H1 (cell line): ENCODE data around the gene GNA12. TPM values are rescaled to one million over a fixed set of nuclear protein-coding genes. Genes with fewer than 3 reads are reported as not detected.

Experiments used
- CTCF ChIA-PET: fragments of 300-600 bp; sonication (Branson Sonifier 250); formaldehyde crosslinking; loops from one replicate; lab custom pipeline; 2021; ENCODE audit not compliant: partially characterized antibody; lab: Charles Lee
- POLR2A ChIA-PET: fragments of 300-600 bp; sonication (Branson Sonifier 250); formaldehyde crosslinking; loops from one replicate; lab custom pipeline; 2021; ENCODE audit warnings: inconsistent platforms; ENCODE audit not compliant: partially characterized antibody; lab: Charles Lee
- DNase-seq, 2 experiments: peaks; one replicate each; pipeline versions ENCODE4 v3.0.0 to v3.0.0-alpha.2; 2010 to 2022; ENCODE audit warnings: low spot score in 2 of 2, low read depth in 1 of 2, mixed read lengths in 1 of 2
- FAIRE-seq: peaks from 2 replicates; lab custom pipeline; 2011; peaks lifted over from hg19 to GRCh38; lab: Jason Lieb, UNC
- H2AFZ ChIP-seq: 2 replicates; pipeline ENCODE4 v1.8.1; 2012; ENCODE audit warnings: low read length, inconsistent platforms
- H2AK5ac ChIP-seq: 2 replicates; pipeline ENCODE4 v1.6.1; 2013; ENCODE audit warnings: low read depth, low read length
- H2BK120ac ChIP-seq: replicated peaks from 2 replicates; pipeline ENCODE3; 2013; ENCODE audit warnings: low read depth, low read length, inconsistent platforms
- H2BK12ac ChIP-seq: 2 replicates; pipeline ENCODE4 v1.6.1; 2013; ENCODE audit warnings: low read depth, low read length
- H2BK15ac ChIP-seq: 2 replicates; pipeline ENCODE4 v1.6.1; 2013; ENCODE audit warnings: low read length
- H2BK20ac ChIP-seq: 2 replicates; pipeline ENCODE4 v1.6.1; 2013; ENCODE audit warnings: low read length
- H2BK5ac ChIP-seq: 2 replicates; pipeline ENCODE4 v1.6.1; 2013; ENCODE audit warnings: low read depth, low read length
- H3K14ac ChIP-seq: 2 replicates; pipeline ENCODE4 v1.6.1; 2013; ENCODE audit warnings: inconsistent platforms; ENCODE audit not compliant: insufficient read length
- H3K18ac ChIP-seq: 2 replicates; pipeline ENCODE4 v1.6.1; 2013; ENCODE audit warnings: low read length; ENCODE audit errors: extremely low read depth
- H3K23ac ChIP-seq: 2 replicates; pipeline ENCODE4 v1.6.1; 2013; ENCODE audit warnings: inconsistent platforms; ENCODE audit not compliant: insufficient read length
- H3K23me2 ChIP-seq: 2 replicates; pipeline ENCODE4 v1.6.1; 2013; ENCODE audit warnings: low read depth, low read length
- H3K27ac ChIP-seq: 2 replicates; pipeline ENCODE4 v1.6.1; 2011; ENCODE audit warnings: low read depth, low read length, inconsistent platforms
- H3K27me3 ChIP-seq, 4 experiments: replicated peaks in 1 of 4; 1 replicate in 1 of 4; 2 replicates in 3 of 4; pipeline versions ENCODE4 v1.6.1 to v1.8.1; 2011 to 2013; ENCODE audit warnings: low read length in 3 of 4, mild to moderate bottlenecking in 3 of 4, inconsistent platforms in 2 of 4, mixed read lengths in 2 of 4, moderate library complexity in 1 of 4; ENCODE audit not compliant: control insufficient read depth in 3 of 4, insufficient read depth in 3 of 4; ENCODE audit errors: extremely low read depth in 1 of 4
- H3K36me3 ChIP-seq, 4 experiments: 2 replicates each; pipeline versions ENCODE4 v1.6.1 to v1.8.1; 2011 to 2013; ENCODE audit warnings: mild to moderate bottlenecking in 4 of 4, low read length in 3 of 4, moderate library complexity in 2 of 4, control low read depth in 1 of 4, inconsistent platforms in 1 of 4; ENCODE audit not compliant: insufficient read depth in 4 of 4, control insufficient read depth in 2 of 4
- H3K4ac ChIP-seq: replicated peaks from 2 replicates; pipeline ENCODE3; 2013; ENCODE audit warnings: low read length, low read depth, mixed read lengths, inconsistent platforms; ENCODE audit not compliant: insufficient read length
- H3K4me1 ChIP-seq, 4 experiments: replicated peaks in 1 of 4; 1 replicate in 1 of 4; 2 replicates in 3 of 4; pipeline versions ENCODE4 v1.6.1 to v1.8.1; 2011 to 2013; ENCODE audit warnings: low read length in 3 of 4, inconsistent platforms in 2 of 4, mixed read lengths in 1 of 4; ENCODE audit not compliant: insufficient read depth in 4 of 4, control insufficient read depth in 3 of 4
- H3K4me2 ChIP-seq, 2 experiments: 2 replicates each; pipeline versions ENCODE4 v1.6.1 to v1.8.1; 2011 to 2013; ENCODE audit warnings: low read depth in 2 of 2, low read length in 2 of 2, control low read depth in 1 of 2, inconsistent platforms in 1 of 2, mild to moderate bottlenecking in 1 of 2; ENCODE audit not compliant: insufficient read depth in 1 of 2
- H3K4me3 ChIP-seq, 4 experiments: fragments of 200-600, 300-600 bp in 1 of 4; sonication (generic), shearing (Covaris generic), sonication (Bioruptor Twin) in 1 of 4; 2 replicates each; pipeline versions ENCODE4 v1.5.1 to v1.8.1; 2011 to 2016; ENCODE audit warnings: low read length in 4 of 4, low read depth in 3 of 4, control low read depth in 2 of 4, inconsistent platforms in 2 of 4, mild to moderate bottlenecking in 2 of 4, mixed read lengths in 1 of 4, moderate library complexity in 1 of 4; ENCODE audit not compliant: insufficient read depth in 2 of 4; ENCODE audit errors: extremely low read depth in 1 of 4
- H3K56ac ChIP-seq: replicated peaks from 2 replicates; pipeline ENCODE3; 2013; ENCODE audit warnings: low read depth, mild to moderate bottlenecking, mixed read lengths, low read length, inconsistent platforms; ENCODE audit not compliant: insufficient read length
- H3K79me1 ChIP-seq: 2 replicates; pipeline ENCODE4 v1.6.1; 2013; ENCODE audit warnings: low read depth, low read length, control low read depth
- H3K79me2 ChIP-seq, 2 experiments: 2 replicates each; pipeline versions ENCODE4 v1.6.1 to v1.8.1; 2012 to 2013; ENCODE audit warnings: low read length in 2 of 2, mild to moderate bottlenecking in 2 of 2, inconsistent platforms in 1 of 2; ENCODE audit not compliant: insufficient read depth in 2 of 2, control insufficient read depth in 1 of 2
- H3K9ac ChIP-seq, 4 experiments: replicated peaks in 1 of 4; 1 replicate in 1 of 4; 2 replicates in 3 of 4; pipeline versions ENCODE4 v1.6.1 to v1.8.1; 2011 to 2013; ENCODE audit warnings: low read depth in 3 of 4, low read length in 3 of 4, control low read depth in 2 of 4, mild to moderate bottlenecking in 2 of 4, moderate library complexity in 2 of 4, inconsistent platforms in 1 of 4; ENCODE audit errors: extremely low read depth in 1 of 4
- H3K9me3 ChIP-seq, 2 experiments: 2 replicates each; pipeline versions ENCODE4 v1.6.1 to v1.8.1; 2012 to 2013; ENCODE audit warnings: mild to moderate bottlenecking in 2 of 2, moderate library complexity in 2 of 2, control low read depth in 1 of 2, inconsistent platforms in 1 of 2, low read depth in 1 of 2, low read length in 1 of 2, mixed read lengths in 1 of 2; ENCODE audit not compliant: insufficient read depth in 2 of 2
- H4K20me1 ChIP-seq, 2 experiments: replicated peaks in 1 of 2; 2 replicates each; pipeline versions ENCODE3 to v1.8.1; 2011 to 2013; ENCODE audit warnings: inconsistent platforms in 2 of 2, low read length in 2 of 2, mild to moderate bottlenecking in 1 of 2; ENCODE audit not compliant: insufficient read depth in 2 of 2, control insufficient read depth in 1 of 2
- H4K5ac ChIP-seq: 2 replicates; pipeline ENCODE4 v1.6.1; 2013; ENCODE audit warnings: low read length, low read depth, mixed read lengths, inconsistent platforms; ENCODE audit not compliant: insufficient read length
- H4K8ac ChIP-seq: 2 replicates; pipeline ENCODE4 v1.8.0; 2013; ENCODE audit warnings: mild to moderate bottlenecking, moderate library complexity, low read length, inconsistent platforms; ENCODE audit not compliant: insufficient read depth; ENCODE audit errors: extremely low read depth
- H4K91ac ChIP-seq: replicated peaks from 2 replicates; pipeline ENCODE3; 2013; ENCODE audit warnings: low read length, mixed read lengths, inconsistent platforms; ENCODE audit not compliant: insufficient read length
- KDM1A ChIP-seq: fragments of 200-600, 300-600 bp; sonication (generic); IDR thresholded peaks from 2 replicates; pipeline ENCODE4 v1.7.1; 2016; ENCODE audit warnings: mild to moderate bottlenecking, low read length, borderline replicate concordance
- NANOG ChIP-seq: IDR thresholded peaks from 2 replicates; pipeline ENCODE4 v1.6.1; 2011; ENCODE audit warnings: low read length, low read depth, mild to moderate bottlenecking, inconsistent platforms; ENCODE audit not compliant: insufficient read depth, poor library complexity, severe bottlenecking
- WGBS, 2 experiments: shearing (Covaris generic) in 1 of 2; methylation state at CpG; one replicate each; pipeline versions ENCODE4 v1.1.6 to v1.1.7; 2013 to 2015; ENCODE audit warnings: low lambda C conversion rate in 2 of 2, mixed read lengths in 2 of 2, inconsistent platforms in 1 of 2, low coverage in 1 of 2, missing lambda C conversion rate in 1 of 2; ENCODE audit not compliant: insufficient replicate concordance in 2 of 2, insufficient coverage in 1 of 2, insufficient read length in 1 of 2; ENCODE audit errors: extremely low coverage in 1 of 2, missing lambda C conversion rate in 1 of 2; 5-methylcytosine and 5-hydroxymethylcytosine counted together
- polyA plus RNA-seq, 7 experiments: library from polyadenylated mRNA; depleted of rRNA in 3 of 7; stranded (reverse) in 5 of 7; unstranded in 2 of 7; fragments of >200 nt in 5 of 7; fragments of 200-250 nt in 2 of 7; gene quantifications; 1 replicate in 5 of 7; 2 replicates in 1 of 7; 4 replicates in 1 of 7; pipeline versions ENCODE4 v1.2.1 to v1.2.3, GENCODE V29; 2011 to 2013; ENCODE audit warnings: missing spikeins in 2 of 7, mixed read lengths in 2 of 7
- total RNA-seq: library from RNA; stranded (reverse); fragmentation: NEBNext Ultra II Directional; extraction: Animal tissue kit (Norgen Biotek cat#: 25700); gene quantifications from 2 replicates; pipeline ENCODE4 v1.2.1, GENCODE V29; 2021

Gene GNA12
- total and polyA plus RNA-seq, 2 of the 8 experiments (the other 6 are each of a cell fraction or from before 2014, with no cell fraction given), result 96.5 to 109 TPM

DNA sequence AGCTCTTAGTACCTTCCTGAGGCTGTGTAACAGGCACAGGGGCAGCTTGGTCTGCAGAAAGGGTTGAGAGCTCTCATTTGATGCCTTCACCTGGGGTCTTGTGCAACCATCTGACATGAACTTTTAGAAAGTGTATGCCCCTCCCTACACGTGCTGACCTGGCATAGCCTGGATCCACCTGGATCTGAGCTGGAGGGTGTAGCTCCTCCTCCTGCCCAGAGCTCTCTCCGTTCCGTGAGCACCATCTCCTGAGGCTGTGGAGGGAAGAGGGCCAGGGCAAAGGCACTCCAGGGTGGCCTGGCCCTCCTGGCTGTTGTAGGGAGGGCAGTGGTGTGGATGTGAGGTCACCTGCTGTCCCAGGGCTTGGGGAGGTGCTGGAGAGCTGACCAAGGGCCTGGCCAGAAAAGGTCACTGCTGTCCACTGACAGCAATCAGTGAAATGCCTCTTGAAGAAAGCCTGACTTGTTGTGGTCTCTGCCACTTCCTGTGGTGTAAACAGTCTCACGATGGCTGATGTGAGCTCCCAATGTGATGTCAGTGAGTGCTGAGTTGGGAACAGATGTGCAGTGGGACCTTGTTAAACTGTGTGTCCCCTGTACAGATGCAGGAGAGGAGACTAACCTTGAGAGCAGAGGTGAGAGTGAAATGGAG is 133.1 kb downstream of the GNA12 start:
- Histone ChIP-seq H3K23ac (no peak overlapping the region), H2BK20ac (no peak overlapping the region), H2BK15ac (no peak overlapping the region), H3K79me2 (no peaks in the 10 kb centered on the region), H3K27ac (no peak overlapping the region), H3K4me3 (no peak overlapping the region), H2BK120ac (no peak overlapping the region), H4K91ac (no peak overlapping the region), H3K56ac (no peak overlapping the region), H3K18ac (no peak overlapping the region), H3K9ac (no peak overlapping the region), H3K27me3 (no peaks in the 10 kb centered on the region), H4K20me1 (peaks cover 1 to 3% of the 10 kb centered on the region in 2 experiments), H3K4me2 (no peak overlapping the region), H2AFZ (no peak overlapping the region), H2AK5ac (no peak overlapping the region), H3K4me1 (peaks cover 0 to 5% (median under 1%) of the 10 kb centered on the region in 4 experiments; a peak in 2 of 7 replicates), H4K5ac (no peak overlapping the region), H2BK12ac (no peak overlapping the region), H3K14ac (no peak overlapping the region), H2BK5ac (no peak overlapping the region), H4K8ac (no peak overlapping the region; the same call in 1 of the 2 replicates), H3K36me3 (peaks cover 0 to 3% (median 0%) of the 10 kb centered on the region in 4 experiments; a peak in 3 of 8 replicates), H3K9me3 (no peaks in the 10 kb centered on the region), H3K23me2 (no peaks in the 10 kb centered on the region), H3K79me1 (no peaks in the 10 kb centered on the region), H3K4ac (no peak overlapping the region)
- no peak for DNase-seq
- no peak for FAIRE-seq
- ChIA-PET CTCF (interaction anchor here (0.7 to 9.1 kb wide), 25 partner anchors 11 to 271 kb away, joined by 3 to 125 read pairs (median 6); partner anchors contain the start of gene AMZ1), POLR2A (interaction anchor here (0.9 to 2.0 kb wide), 6 partner anchors 10 to 208 kb away, joined by 3 to 5 read pairs (median 4); no protein-coding TSS in a partner anchor)
- 62% methylated on average over 4 of the region's 4 CpGs; no CpG with 5 or more reads in 1 of the 2 experiments for WGBS, 2 experiments
- TF ChIP-seq KDM1A (no peak), NANOG (no peak)
